ENCODE measurements around the gene MGAT4C.

- TF ChIP-seq CTCF (conservative IDR thresholded peaks at IDR 0.05) (no peak), EZH2 (IDR thresholded peaks at IDR 0.05; ENCODE audit: low read depth) (no peak)
These were observed 26.4 kb downstream of the MGAT4C start for GRCh38 chr12:86229772-86230171.

Measured in PC-9 (cell line).